Measurements from ENCODE around the gene PFDN1.

PFDN1 gene

DNA sequence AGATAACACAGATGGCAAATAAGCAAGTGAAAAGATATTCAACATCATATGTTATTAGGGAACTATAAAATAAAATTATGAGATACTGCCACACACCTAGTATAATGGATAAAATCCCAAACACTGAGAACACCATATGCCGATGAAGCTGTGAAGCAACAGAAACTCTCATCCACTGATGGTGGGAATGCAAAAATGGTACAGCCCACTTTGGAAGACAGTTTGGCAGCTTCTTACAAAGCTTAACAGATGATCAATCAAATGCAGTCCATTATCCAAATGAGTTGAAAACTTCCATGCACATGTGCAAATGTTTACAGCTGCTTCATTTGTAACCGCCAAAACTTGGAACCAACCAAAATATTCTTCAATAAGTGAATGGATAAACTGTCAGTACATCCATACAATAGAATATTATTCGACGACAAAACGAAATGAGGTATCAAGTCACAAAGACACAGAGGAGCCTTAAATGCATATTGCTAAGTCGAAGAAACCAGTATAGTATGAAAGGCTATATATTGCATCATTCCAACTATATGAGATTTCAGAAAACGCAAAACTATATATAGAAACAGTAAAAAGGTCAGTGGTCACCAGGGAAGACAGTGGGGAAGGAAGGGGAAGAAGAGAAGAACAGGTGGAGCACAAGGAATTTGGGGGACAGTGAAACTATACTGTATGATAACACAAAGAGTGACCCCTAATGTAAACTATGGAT, 14.9 kb downstream of the PFDN1 start:
- H3K27ac ChIP-seq: no peak overlapping the region
- DNase-seq (ENCODE audit: low spot score): no peak
- ChIA-PET POLR2A (ENCODE audit: low non-redundant PET) (no interaction called here), CTCF (interaction anchor here (0.6 kb wide), 2 partner anchors 31 to 237 kb away, joined by 3 to 5 read pairs; no protein-coding TSS in a partner anchor)
- TF ChIP-seq, protein P1, sequence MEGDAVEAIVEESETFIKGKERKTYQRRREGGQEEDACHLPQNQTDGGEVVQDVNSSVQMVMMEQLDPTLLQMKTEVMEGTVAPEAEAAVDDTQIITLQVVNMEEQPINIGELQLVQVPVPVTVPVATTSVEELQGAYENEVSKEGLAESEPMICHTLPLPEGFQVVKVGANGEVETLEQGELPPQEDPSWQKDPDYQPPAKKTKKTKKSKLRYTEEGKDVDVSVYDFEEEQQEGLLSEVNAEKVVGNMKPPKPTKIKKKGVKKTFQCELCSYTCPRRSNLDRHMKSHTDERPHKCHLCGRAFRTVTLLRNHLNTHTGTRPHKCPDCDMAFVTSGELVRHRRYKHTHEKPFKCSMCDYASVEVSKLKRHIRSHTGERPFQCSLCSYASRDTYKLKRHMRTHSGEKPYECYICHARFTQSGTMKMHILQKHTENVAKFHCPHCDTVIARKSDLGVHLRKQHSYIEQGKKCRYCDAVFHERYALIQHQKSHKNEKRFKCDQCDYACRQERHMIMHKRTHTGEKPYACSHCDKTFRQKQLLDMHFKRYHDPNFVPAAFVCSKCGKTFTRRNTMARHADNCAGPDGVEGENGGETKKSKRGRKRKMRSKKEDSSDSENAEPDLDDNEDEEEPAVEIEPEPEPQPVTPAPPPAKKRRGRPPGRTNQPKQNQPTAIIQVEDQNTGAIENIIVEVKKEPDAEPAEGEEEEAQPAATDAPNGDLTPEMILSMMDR (conservative IDR thresholded peaks at IDR 0.05; ENCODE audit: low read depth): no peak

DNA sequence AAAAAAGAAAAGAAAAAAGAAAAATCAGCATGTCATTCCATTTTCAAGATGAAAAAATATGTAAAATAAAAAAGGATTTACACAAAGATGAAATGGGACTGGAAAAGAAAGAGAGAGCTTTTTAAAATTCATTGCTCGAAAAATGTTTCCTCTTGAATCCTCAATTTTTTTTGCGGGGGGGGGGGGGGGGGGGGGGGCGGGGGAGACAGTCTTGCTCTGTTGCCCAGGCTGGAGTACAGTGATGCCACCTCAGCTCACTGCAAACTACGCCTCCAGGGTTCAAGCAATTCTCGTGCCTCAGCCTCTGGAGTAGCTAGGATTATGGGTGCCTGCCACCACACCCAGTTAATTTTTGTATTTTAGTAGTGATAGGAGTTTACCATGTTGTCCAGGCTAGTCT, 16.5 kb downstream of the PFDN1 start:
- ChIA-PET CTCF (interaction anchor here (0.5 to 1.0 kb wide), 2 partner anchors 42 to 685 kb away, joined by 3 to 4 read pairs; no protein-coding TSS in a partner anchor), POLR2A (ENCODE audit: low non-redundant PET) (no interaction called here)
- H3K27ac ChIP-seq: no peak overlapping the region
- TF ChIP-seq, protein P1 (conservative IDR thresholded peaks at IDR 0.05; ENCODE audit: low read depth): no peak
- no peak for DNase-seq (ENCODE audit: low spot score)

DNA sequence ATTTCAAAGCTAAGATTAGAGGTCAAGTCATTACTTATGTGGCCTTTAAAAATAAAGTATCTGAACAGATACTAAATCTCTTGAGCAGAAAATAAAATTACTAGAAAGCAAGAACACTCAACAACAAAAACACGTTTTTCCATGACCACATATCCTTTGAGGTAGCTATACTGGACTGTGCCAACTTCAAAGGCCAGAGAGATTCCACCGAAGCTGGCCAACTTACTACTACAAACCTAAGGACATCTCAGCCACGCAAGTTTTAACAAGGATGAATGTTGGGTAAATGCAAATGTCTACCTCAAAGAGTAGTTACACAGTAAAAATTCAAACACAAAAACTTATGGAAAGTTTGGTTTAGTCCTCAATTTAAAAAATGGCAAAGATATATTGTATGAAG, 18.9 kb downstream of the PFDN1 start:
- H3K27ac ChIP-seq: no peak overlapping the region
- DNase-seq (ENCODE audit: low spot score): no peak
- TF ChIP-seq, protein P1 (conservative IDR thresholded peaks at IDR 0.05; ENCODE audit: low read depth): no peak
- POLR2A ChIA-PET (ENCODE audit: low non-redundant PET): no interaction called here
- CTCF ChIA-PET: no interaction called here

DNA sequence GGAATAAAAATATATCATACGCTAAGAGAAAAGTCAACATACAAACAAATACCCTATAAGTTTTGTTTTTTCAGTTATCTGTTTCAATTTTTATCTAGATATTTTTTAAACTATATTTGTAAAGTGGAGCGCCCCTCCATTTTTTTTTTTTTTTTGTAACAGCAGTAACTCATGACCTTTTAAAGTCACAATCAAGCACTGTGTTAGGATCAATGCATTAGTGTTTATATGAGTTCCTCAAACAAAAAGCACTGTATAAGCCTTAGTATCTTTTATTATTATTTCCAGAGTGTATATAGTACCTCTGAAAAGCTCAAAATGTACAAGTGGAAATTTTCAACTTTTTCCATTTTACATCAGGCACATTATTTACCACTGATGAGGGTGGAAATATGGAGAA, 20.6 kb downstream of the PFDN1 start:
- ChIA-PET POLR2A (ENCODE audit: low non-redundant PET) (no interaction called here), CTCF (interaction anchor here (0.7 kb wide), 1 partner anchor 197 kb away, joined by 7 read pairs; no protein-coding TSS in a partner anchor)

DNA sequence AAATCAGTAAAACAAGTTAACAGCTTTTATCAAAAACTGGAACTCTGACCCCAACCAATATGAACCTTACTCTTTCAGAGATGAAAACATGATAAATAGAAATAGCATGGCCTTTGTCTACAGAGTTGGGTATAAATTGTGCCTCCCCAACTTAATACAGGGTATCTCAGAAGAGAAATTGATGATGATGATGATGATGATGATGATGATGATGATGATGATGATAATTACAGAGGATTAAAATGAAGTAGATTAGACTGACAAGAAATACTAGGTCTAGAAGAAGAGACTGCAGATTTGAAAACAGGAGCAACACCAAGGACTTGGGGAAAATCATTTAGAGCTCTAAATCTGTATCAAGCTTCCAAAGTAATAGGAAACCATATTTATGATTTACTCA, 27.1 kb downstream of the PFDN1 start:
- TF ChIP-seq, protein P1 (conservative IDR thresholded peaks at IDR 0.05; ENCODE audit: low read depth): no peak
- DNase-seq (ENCODE audit: low spot score): no peak
- CTCF ChIA-PET: no interaction called here
- H3K27ac ChIP-seq: no peak overlapping the region
- POLR2A ChIA-PET (ENCODE audit: low non-redundant PET): no interaction called here

More for the DNA sequence above, 20.6 kb downstream of the PFDN1 start:
- no peak for DNase-seq (ENCODE audit: low spot score)
- TF ChIP-seq, protein P1 (conservative IDR thresholded peaks at IDR 0.05; ENCODE audit: low read depth): no peak
- H3K27ac ChIP-seq: no peak overlapping the region

DNA sequence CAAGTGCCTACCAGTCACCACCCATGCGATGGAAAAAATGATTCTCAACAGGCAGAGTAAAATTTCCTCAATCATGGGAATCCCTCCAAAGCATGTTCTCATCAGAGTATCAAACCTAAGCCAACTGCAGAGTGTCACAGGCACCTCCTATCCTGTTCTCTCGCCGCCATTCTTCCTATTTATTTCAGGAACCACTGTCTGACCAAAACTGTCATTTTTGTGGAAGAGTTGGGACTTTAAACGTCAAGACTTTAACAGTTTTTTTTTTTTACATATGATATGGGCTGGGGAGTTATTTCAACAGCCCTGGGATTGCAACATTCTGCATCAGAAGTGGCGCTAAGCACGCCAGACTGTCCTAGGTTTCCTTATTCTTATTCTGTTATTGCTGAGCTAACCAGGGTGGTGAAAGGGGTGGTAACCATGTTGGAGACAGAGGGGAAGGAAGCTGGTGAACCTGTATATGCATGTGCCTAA, 29.5 kb downstream of the PFDN1 start:
- DNase-seq (ENCODE audit: low spot score): no peak
- H3K27ac ChIP-seq: no peak overlapping the region
- ChIA-PET POLR2A (ENCODE audit: low non-redundant PET) (no interaction called here), CTCF (interaction anchor here (0.6 to 1.8 kb wide), 3 partner anchors 12 to 161 kb away, joined by 3 to 4 read pairs (median 3); no protein-coding TSS in a partner anchor)
- TF ChIP-seq, protein P1 (conservative IDR thresholded peaks at IDR 0.05; ENCODE audit: low read depth): no peak
